ENCODE data around the gene COX7B2.

DNA sequence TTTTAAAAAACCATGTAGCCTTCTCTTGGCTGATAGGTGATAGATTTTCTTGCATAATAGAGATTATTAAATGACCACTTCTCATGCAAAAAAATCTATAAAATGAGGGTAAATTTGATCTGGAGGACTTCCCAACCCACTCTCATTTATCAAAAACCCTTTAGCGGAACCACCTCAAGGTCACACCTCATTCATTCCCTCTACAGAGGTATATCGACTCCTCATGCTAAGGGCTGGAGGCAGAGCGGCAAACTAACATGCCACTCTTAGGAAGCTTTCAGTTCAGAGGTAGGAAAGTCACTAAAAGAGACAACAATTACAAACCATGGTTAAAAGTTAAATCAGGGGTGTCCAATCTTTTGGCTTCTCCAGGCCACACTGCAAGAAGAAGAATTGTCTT lies 90.0 kb downstream of the COX7B2 start:
- TF ChIP-seq RAD21 (IDR thresholded peaks at IDR 0.05) (no peak), TAF1 (conservative IDR thresholded peaks at IDR 0.05) (no peak)
- TF ChIP-seq, protein P1, sequence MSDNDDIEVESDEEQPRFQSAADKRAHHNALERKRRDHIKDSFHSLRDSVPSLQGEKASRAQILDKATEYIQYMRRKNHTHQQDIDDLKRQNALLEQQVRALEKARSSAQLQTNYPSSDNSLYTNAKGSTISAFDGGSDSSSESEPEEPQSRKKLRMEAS (IDR thresholded peaks at IDR 0.05), result no peak
- TF ChIP-seq, protein P2, sequence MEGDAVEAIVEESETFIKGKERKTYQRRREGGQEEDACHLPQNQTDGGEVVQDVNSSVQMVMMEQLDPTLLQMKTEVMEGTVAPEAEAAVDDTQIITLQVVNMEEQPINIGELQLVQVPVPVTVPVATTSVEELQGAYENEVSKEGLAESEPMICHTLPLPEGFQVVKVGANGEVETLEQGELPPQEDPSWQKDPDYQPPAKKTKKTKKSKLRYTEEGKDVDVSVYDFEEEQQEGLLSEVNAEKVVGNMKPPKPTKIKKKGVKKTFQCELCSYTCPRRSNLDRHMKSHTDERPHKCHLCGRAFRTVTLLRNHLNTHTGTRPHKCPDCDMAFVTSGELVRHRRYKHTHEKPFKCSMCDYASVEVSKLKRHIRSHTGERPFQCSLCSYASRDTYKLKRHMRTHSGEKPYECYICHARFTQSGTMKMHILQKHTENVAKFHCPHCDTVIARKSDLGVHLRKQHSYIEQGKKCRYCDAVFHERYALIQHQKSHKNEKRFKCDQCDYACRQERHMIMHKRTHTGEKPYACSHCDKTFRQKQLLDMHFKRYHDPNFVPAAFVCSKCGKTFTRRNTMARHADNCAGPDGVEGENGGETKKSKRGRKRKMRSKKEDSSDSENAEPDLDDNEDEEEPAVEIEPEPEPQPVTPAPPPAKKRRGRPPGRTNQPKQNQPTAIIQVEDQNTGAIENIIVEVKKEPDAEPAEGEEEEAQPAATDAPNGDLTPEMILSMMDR (IDR thresholded peaks at IDR 0.05; ENCODE audit: low read depth, low read length, missing input control), result no peak
- TF ChIP-seq, protein P3, sequence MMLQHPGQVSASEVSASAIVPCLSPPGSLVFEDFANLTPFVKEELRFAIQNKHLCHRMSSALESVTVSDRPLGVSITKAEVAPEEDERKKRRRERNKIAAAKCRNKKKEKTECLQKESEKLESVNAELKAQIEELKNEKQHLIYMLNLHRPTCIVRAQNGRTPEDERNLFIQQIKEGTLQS (IDR thresholded peaks at IDR 0.05), result no peak

Measured in liver (tissue), 3 donors.